Renal cortical epithelial cell (primary cell): Measurements from ENCODE around the gene ATAT1. TPM values are rescaled to one million over a fixed set of nuclear protein-coding genes. Genes with fewer than 3 reads are reported as not detected.

Experiments
- DNase-seq: peaks from one replicate; pipeline ENCODE4 v3.0.0-alpha.2; 2011; ENCODE audit warnings: low read depth
- total RNA-seq: library from RNA; depleted of rRNA; stranded (reverse); fragments of >200 nt; gene quantifications from 2 replicates; pipeline ENCODE4 v1.2.3, GENCODE V29; 2014

Gene ATAT1
- total RNA-seq, 1 donor from 2014 or later, result 7.8 TPM

GRCh38 chr6:30613251-30614043, 13.2 kb upstream of the ATAT1 start:
- DNase-seq, result peak; percentile 68

GRCh38 chr6:30614044-30614842, 12.4 kb upstream of the ATAT1 start:
- DNase-seq, result no peak

GRCh38 chr6:30614843-30615218, 11.8 kb upstream of the ATAT1 start:
- peak; percentile 98 for DNase-seq

GRCh38 chr6:30615219-30615957, 11.3 kb upstream of the ATAT1 start:
- DNase-seq, result peak; percentile 75

- DNase-seq, result peak; percentile 28
These were observed 10.5 kb upstream of the ATAT1 start for GRCh38 chr6:30615958-30616810.

GRCh38 chr6:30616811-30617564, 9.7 kb upstream of the ATAT1 start, which contains the start of gene PPP1R10:
Gene PPP1R10 (minus strand): TSS chr6:30617243. CDS start chr6:30609944, 7,299 bp downstream.
- DNase-seq, result peak; percentile 100

- DNase-seq, result peak; percentile 96
These were observed 9.0 kb upstream of the ATAT1 start, which contains the start of gene MRPS18B for GRCh38 chr6:30617565-30618269. Gene MRPS18B (plus strand): TSS chr6:30617840. CDS start chr6:30617866, 26 bp downstream.

GRCh38 chr6:30618270-30618797, 8.3 kb upstream of the ATAT1 start:
- no peak for DNase-seq

- no peak for DNase-seq
These were observed 7.1 kb upstream of the ATAT1 start for GRCh38 chr6:30619561-30619960.

GRCh38 chr6:30625511-30625910, 1.2 kb upstream of the ATAT1 start:
- DNase-seq, result no peak

GRCh38 chr6:30635834-30636233, 9.2 kb downstream of the ATAT1 start:
- DNase-seq, result no peak

GRCh38 chr6:30640481-30640880, 13.8 kb downstream of the ATAT1 start:
- DNase-seq, result no peak

- no peak for DNase-seq
These were observed 14.4 kb downstream of the ATAT1 start for GRCh38 chr6:30641048-30641447.

GRCh38 chr6:30643656-30644055, 17.0 kb downstream of the ATAT1 start:
- DNase-seq, result no peak

- no peak for DNase-seq
These were observed 18.1 kb downstream of the ATAT1 start for GRCh38 chr6:30644769-30645168.

- no peak for DNase-seq
These were observed 19.3 kb downstream of the ATAT1 start for GRCh38 chr6:30645989-30646388.

- DNase-seq, result peak; percentile 85
These were observed 20.0 kb downstream of the ATAT1 start, which contains the start of gene C6orf136 for GRCh38 chr6:30646450-30647241. Gene C6orf136 (plus strand): TSS chr6:30647133. CDS start chr6:30647232, 99 bp downstream.
